Adipocyte (in vitro differentiated cells): ENCODE results near the gene GLB1L3.
A peak's percentile ranks its signal among the peaks of the same experiment; 100 is the strongest.

Experiments
- DNase-seq: peaks from one replicate; pipeline ENCODE4 v3.0.0-alpha.2; 2015; ENCODE audit warnings: low read depth
- H3K27me3 ChIP-seq: replicated peaks from 2 replicates; pipeline ENCODE4 v1.7.0; 2013; ENCODE audit warnings: mild to moderate bottlenecking, low read length, moderate library complexity; ENCODE audit not compliant: control insufficient read depth, insufficient read depth
- H3K36me3 ChIP-seq: 2 replicates; pipeline ENCODE4 v1.7.0; 2013; ENCODE audit warnings: low read length, mild to moderate bottlenecking, moderate library complexity; ENCODE audit not compliant: control insufficient read depth, insufficient read depth, severe bottlenecking
- H3K4me1 ChIP-seq: 2 replicates; pipeline ENCODE4 v1.7.0; 2013; ENCODE audit warnings: mild to moderate bottlenecking, low read length, moderate library complexity; ENCODE audit not compliant: control insufficient read depth, insufficient read depth
- H3K4me3 ChIP-seq: 2 replicates; pipeline ENCODE4 v1.7.0; 2013; ENCODE audit warnings: mild to moderate bottlenecking, low read length, moderate library complexity
- H3K9ac ChIP-seq: 2 replicates; pipeline ENCODE4 v1.7.0; 2013; ENCODE audit warnings: mild to moderate bottlenecking, low read length, moderate library complexity
- H3K9me3 ChIP-seq: 2 replicates; pipeline ENCODE4 v1.7.0; 2013; ENCODE audit warnings: mild to moderate bottlenecking, low read length, moderate library complexity; ENCODE audit not compliant: control insufficient read depth

GLB1L3 gene

DNA sequence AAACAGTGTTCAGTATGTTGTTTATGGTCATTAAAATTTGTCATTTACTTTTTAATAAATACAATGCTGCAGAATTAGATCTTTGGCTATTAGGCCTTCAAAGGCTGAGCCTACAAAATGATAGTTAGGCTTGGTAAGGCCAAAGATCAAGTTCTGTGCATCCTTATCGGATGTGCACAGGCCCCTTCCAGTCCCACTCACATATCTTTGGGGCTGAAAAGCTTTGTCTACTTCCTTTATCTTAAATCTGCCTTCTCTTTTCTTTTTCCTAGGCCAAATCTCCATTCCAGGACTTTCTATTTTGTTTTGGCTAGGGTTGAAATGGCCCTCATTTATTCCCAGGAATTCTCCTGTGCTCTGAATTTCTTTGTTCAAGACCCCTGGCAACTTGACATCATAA is 52.3 kb downstream of the GLB1L3 start:
- Histone ChIP-seq H3K9me3 (no peaks in the 10 kb centered on the region), H3K36me3 (no peaks in the 10 kb centered on the region), H3K27me3 (peaks cover 27% of the 10 kb centered on the region), H3K4me1 (peaks cover 8% of the 10 kb centered on the region), H3K9ac (no peak overlapping the region), H3K4me3 (no peak overlapping the region)
- DNase-seq: no peak

DNA sequence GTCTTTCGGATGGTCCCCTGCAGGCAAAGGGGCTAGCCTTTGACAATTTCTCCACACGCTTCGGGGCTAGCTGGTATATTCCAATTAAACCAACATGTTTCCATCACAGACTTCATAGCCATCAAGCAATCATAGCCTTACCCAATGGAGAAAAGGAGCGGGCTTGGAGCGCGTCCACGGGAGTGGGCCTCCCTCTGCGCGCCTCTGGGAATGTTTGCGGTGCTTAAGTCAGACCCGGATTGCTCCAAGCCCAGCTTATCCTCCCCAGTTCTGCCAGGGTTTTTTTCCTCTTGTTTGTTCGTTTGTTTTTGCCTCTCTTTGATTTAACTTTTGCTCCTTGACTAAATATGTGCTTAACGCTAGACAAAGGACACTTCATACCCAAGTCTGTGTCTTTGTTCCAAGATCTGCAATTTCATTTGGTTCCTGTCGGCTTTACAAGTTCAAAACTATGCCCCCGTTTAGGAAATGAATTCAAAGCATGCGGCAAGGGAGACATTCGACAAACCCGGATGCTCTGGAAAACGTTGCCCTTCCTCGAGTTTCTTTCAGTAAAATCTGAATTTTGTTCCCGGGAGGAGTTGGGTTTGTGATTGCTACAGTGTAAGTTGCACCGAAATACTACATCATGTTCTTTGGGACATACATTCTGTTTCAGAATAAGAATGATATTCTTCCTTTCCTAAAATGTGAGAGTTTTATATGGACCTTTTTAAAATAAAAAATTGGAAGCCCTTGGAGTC is 54.6 kb downstream of the GLB1L3 start:
- Histone ChIP-seq H3K9me3 (no peaks in the 10 kb centered on the region), H3K4me3 (peak overlapping the region; percentile 59), H3K36me3 (no peaks in the 10 kb centered on the region), H3K9ac (no peak overlapping the region), H3K4me1 (peaks cover 8% of the 10 kb centered on the region), H3K27me3 (peaks cover 34% of the 10 kb centered on the region)
- DNase-seq: no peak

- peaks cover 33% of the 10 kb centered on the region for H3K27me3 ChIP-seq
- peak; percentile 7 for DNase-seq
- no peaks in the 10 kb centered on the region for H3K9me3 ChIP-seq
- no peaks in the 10 kb centered on the region for H3K36me3 ChIP-seq
- H3K4me3 ChIP-seq: peak within 1 kb of the TSS; percentile 59
- no peak within 1 kb of the TSS for H3K9ac ChIP-seq
- peaks cover 8% of the 10 kb centered on the region for H3K4me1 ChIP-seq
Observed at GRCh38 chr11:134331354-134332188, 55.4 kb downstream of the GLB1L3 start, which contains the start of gene GLB1L2. Gene GLB1L2 (plus strand): TSS chr11:134331988. CDS start chr11:134332062, 74 bp downstream.

DNA sequence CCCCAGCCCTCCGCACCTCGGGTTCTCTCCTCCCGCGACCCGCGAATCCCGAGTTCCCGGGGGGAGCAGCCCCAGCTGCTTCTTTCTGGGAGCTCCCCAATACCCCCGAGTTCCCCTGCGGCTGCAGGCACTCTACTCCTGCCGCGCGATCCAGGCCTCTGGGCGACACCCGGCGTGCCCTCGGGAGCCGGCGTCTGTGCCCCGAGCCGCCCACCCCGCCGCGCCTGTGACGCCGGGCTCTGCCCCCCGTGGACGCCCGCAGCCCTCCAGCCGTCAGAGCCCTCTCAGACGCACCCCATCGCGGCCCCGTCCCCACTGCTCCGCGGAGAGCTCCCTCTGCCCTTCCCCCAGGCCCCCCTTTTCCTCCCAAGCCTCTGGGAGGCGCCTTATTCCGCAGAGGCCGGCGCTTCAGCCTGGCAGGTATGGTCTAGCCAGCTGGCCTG is 56.0 kb downstream of the GLB1L3 start:
- Histone ChIP-seq H3K9me3 (no peaks in the 10 kb centered on the region), H3K4me1 (peaks cover 8% of the 10 kb centered on the region), H3K27me3 (peaks cover 27% of the 10 kb centered on the region), H3K4me3 (no peak overlapping the region), H3K9ac (no peak overlapping the region), H3K36me3 (no peaks in the 10 kb centered on the region)
- no peak for DNase-seq

- peaks cover 8% of the 10 kb centered on the region for H3K4me1 ChIP-seq
- H3K36me3 ChIP-seq: no peaks in the 10 kb centered on the region
- DNase-seq: no peak
- H3K27me3 ChIP-seq: peaks cover 27% of the 10 kb centered on the region
- no peak overlapping the region for H3K9ac ChIP-seq
- no peaks in the 10 kb centered on the region for H3K9me3 ChIP-seq
- H3K4me3 ChIP-seq: no peak overlapping the region
Observed at GRCh38 chr11:134332782-134333181, 56.6 kb downstream of the GLB1L3 start.

GRCh38 chr11:134333312-134333711 is 57.1 kb downstream of the GLB1L3 start:
- Histone ChIP-seq H3K4me1 (peaks cover 8% of the 10 kb centered on the region), H3K36me3 (no peaks in the 10 kb centered on the region), H3K4me3 (no peak overlapping the region), H3K9ac (no peak overlapping the region), H3K9me3 (no peaks in the 10 kb centered on the region), H3K27me3 (peaks cover 27% of the 10 kb centered on the region)
- DNase-seq: no peak

GRCh38 chr11:134333946-134334345 is 57.8 kb downstream of the GLB1L3 start:
- H3K9me3 ChIP-seq: no peaks in the 10 kb centered on the region
- peaks cover 8% of the 10 kb centered on the region for H3K4me1 ChIP-seq
- no peaks in the 10 kb centered on the region for H3K36me3 ChIP-seq
- no peak overlapping the region for H3K9ac ChIP-seq
- H3K27me3 ChIP-seq: peaks cover 27% of the 10 kb centered on the region
- no peak for DNase-seq
- H3K4me3 ChIP-seq: no peak overlapping the region

- Histone ChIP-seq H3K36me3 (no peaks in the 10 kb centered on the region), H3K27me3 (peaks cover 26% of the 10 kb centered on the region), H3K9ac (no peak overlapping the region), H3K9me3 (no peaks in the 10 kb centered on the region), H3K4me1 (peaks cover 8% of the 10 kb centered on the region), H3K4me3 (no peak overlapping the region)
- no peak for DNase-seq
Observed at GRCh38 chr11:134334796-134335571, 58.8 kb downstream of the GLB1L3 start.

- peaks cover 15% of the 10 kb centered on the region for H3K27me3 ChIP-seq
- DNase-seq: no peak
Observed at GRCh38 chr11:134337051-134337450, 60.9 kb downstream of the GLB1L3 start.

DNA sequence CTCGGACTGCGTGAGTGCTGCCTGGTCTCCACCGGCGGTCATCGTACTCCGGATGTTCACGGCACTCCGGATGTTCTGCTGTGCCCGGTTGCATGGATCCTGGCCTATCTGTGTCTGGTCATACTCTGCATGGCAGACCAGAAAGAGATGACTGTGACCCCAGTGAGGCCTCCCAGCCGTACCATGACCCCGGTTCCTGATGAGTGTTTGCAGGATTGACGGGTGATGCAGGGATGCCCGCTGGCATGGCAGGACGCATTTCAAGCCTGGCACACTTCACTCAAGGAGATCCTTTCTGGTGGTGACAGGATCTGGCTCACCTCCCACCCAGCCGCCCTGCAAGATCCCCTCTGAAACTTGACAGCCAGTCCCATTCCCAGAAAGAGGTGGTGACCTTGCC is 61.9 kb downstream of the GLB1L3 start:
- Histone ChIP-seq H3K4me3 (no peak overlapping the region), H3K4me1 (no peaks in the 10 kb centered on the region), H3K36me3 (no peaks in the 10 kb centered on the region), H3K27me3 (peaks cover 10% of the 10 kb centered on the region), H3K9ac (no peak overlapping the region), H3K9me3 (no peaks in the 10 kb centered on the region)
- DNase-seq: no peak

More at GRCh38 chr11:134337051-134337450, 60.9 kb downstream of the GLB1L3 start:
- Histone ChIP-seq H3K36me3 (no peaks in the 10 kb centered on the region), H3K4me3 (no peak overlapping the region), H3K9me3 (no peaks in the 10 kb centered on the region), H3K4me1 (no peaks in the 10 kb centered on the region), H3K9ac (no peak overlapping the region)

DNA sequence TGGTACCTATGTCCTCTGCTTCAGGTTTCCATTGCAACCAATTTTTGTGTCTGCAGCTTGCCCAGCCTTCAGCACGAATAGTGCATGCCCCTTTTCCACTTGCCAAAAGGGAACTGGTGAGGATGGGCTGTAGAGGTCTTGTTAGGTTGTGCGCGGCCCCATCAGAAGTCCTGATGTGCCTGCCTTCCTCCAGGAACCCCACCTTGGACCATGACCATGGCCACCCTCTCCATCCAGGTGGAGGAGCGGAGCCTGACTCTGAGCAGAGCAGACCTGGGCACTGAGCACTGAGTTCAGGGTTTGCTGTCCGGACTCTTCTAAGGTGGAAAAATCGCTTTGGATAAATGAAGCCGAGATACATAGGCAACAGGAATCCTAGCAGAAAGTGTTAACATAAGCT is 62.5 kb downstream of the GLB1L3 start:
- Histone ChIP-seq H3K9me3 (no peaks in the 10 kb centered on the region), H3K27me3 (peaks cover 8% of the 10 kb centered on the region), H3K4me3 (no peak overlapping the region), H3K4me1 (no peaks in the 10 kb centered on the region), H3K36me3 (no peaks in the 10 kb centered on the region), H3K9ac (no peak overlapping the region)
- DNase-seq: no peak
